GM19193 (cell line): ENCODE measurements around the gene AREL1.

Source experiments
- POLR2A ChIP-seq: IDR thresholded peaks from 4 replicates; pipeline ENCODE4 v1.6.1; 2011; ENCODE audit not compliant: insufficient read depth, insufficient read length; ENCODE audit errors: extremely low read depth

Gene AREL1

DNA sequence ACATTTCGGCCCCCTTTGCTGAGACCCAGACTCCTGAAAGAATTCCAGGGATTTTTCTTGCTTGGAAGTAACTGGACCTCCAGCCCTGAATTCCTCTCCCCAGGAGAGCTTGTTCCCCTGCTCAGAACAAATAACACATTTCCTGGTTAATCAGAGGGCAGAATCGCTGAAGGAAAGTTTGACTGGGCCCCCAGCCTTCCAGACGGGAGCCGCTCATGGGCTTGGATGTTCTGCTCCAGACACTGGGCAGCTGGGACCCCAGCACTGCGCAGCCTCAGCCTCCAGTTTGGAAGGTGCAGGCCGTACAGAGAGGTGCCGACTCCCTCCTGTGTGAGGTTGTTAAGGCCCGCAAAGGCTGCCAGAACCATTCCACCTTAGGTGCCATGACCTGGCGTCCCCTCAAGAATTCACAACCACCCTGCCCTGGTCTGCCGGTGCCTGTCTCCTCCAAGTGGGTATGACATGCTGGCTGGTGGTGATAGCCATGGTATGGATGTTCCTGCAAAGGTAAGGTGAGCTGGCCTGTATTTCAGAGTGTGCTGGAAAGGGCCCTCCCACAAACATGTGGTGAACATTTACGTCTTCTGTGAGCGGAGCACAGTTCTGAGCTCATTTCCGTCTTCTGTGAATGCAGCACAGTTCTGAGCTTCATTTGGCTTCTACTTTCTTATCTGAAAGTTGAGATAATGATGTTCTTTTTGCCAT lies 95.7 kb downstream of the AREL1 start:
- TF ChIP-seq POLR2A: no peak

DNA sequence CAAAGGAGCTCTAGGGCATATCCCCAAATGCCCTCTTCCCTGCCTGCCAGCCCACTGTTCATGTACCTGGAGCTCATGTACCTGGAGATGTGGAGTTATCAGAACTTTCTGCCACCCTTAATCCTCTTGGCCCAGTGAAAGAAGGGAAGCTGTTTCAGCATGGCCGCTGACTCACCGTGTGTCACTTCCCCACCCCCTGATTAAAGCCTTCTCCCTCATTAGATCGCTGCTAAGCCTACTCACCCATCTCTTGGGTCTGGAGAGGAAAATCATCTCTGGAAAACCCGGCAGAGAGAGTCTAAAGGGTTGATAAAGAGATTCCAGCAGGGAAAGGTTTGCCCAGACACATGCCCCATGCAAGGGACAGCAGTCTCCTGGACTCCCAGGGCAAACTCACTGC lies 96.4 kb downstream of the AREL1 start:
- TF ChIP-seq POLR2A: no peak

DNA sequence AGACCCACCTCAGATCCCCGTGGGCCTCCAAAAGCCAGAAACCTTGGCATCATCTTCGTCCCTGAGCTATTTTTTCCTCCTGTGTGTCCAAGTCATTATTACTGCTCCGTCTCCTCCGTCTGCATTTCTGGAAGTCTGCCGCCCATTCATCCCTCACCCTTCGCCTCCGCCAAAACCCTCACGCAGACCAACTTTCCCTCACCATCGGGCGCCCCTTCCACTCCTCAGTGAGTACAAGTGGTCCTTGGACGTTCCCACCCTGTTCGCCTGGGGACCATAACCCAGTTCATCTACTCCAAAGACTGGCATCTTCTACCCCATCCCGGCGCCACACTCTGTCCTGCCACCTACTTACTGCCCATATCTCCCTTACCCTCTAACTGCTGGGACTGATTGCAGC lies 97.1 kb downstream of the AREL1 start:
- TF ChIP-seq POLR2A: no peak

DNA sequence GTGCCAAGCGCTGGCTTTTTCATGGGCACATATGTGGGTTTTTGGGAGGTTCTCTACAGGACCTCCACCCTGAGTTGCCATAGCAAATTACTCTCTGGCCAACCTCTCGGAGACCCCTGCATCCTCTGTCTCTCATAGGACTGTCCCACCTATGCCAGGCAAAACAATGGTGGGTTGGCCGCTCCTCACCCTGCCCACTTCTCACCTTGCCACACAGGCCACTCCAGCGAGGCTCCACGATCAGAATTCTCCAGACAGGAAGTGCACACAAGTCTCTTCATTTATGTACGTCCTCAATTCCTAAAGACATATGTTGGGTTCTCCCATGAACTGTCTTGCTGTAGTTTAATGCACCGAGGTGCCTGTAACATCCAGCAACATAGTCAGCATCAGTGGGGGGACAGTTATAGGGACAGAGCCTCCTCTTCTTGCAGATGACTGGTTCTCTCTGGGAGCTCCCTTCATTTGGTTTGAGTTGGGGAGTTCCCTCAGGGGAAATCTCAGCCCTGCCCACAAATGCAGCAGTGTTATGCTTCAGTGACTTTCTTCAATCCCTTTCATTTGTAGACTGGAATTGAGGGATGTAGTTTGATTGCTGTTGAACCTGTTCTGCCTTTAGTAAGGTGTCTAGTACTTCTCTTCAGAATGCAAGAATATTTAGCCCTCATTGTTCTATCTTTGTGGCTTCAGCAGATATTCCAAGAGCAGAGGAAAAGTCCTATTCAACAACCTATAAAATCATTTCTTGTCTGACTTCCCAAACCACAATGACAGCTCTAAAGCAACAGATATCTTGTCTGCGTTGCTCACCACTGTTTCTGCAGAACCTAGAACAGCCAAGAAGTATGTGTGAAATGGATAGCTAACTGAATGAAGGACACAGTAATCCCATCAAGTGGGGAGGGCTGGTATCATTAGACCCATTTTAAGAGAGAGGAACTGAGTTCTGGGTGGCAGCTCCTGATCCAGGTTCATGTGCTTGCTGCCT lies 98.1 kb downstream of the AREL1 start:
- no peak for TF ChIP-seq POLR2A

DNA sequence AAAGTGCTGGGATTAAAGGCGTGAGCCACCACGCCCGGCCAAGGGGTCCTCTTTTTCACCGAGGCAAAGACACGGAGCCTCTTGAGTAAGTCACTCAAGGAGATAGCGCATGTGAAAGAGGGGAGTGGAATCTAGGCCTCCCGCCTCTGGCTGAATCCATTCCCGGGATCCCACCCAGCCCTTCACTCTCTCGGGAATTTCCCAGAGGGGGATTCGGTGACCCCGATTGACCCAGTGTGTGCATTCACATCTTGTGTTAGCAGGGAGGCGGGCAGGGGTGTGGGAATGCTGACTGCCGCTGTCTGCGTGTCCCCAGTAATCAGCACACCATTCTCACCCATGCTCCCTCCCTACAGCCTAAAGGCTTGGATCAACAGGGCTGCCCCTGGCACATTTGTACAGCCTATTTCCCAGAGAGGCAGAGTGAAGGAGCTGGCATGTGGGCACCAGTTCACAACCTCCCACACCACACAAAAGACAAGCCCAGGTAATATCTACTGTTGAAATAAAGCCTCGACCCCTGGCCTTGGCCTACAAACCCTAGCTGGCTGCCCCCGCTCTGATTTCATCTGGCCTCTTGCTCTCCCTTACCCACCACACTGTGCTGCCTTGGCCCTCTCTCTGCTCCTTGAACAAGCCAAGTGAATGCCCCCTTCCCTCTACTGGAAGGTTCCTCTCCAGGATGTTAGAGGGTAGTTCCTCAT lies 99.5 kb downstream of the AREL1 start:
- no peak for TF ChIP-seq POLR2A

DNA sequence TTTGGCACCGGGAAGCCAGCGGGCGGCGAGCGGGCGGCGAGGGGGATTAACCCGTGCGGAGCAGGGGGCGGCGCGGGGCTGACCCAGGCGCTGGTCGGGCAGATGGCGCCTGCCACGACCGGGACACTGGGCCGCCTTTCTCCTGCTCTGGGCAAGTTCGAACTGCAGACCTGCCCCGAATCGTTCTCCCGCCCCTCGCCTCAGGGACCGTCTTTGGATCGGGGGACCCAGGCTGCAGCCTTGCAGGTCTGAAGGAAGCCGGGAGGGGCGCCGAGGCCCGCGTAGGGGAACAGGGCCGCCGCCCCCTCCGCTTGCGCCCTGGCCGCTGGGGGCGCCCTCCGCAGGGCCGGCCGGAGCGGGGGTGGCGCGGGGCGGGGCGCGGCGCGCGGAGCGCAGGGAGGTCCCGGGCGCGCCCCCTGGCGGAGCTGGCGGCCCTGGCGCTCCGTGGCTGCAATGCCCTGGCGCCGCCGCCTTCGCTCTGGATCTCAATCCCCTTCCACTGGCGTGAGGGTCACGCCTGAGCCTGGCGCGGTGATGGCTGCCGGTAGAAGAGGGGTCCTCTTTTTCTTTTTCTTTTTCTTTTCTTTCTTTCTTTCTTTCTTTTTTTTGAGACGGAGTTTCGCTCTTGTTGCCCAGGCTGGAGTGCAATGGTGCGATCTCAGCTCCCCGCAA lies 100.4 kb downstream of the AREL1 start:
- TF ChIP-seq POLR2A: no peak

DNA sequence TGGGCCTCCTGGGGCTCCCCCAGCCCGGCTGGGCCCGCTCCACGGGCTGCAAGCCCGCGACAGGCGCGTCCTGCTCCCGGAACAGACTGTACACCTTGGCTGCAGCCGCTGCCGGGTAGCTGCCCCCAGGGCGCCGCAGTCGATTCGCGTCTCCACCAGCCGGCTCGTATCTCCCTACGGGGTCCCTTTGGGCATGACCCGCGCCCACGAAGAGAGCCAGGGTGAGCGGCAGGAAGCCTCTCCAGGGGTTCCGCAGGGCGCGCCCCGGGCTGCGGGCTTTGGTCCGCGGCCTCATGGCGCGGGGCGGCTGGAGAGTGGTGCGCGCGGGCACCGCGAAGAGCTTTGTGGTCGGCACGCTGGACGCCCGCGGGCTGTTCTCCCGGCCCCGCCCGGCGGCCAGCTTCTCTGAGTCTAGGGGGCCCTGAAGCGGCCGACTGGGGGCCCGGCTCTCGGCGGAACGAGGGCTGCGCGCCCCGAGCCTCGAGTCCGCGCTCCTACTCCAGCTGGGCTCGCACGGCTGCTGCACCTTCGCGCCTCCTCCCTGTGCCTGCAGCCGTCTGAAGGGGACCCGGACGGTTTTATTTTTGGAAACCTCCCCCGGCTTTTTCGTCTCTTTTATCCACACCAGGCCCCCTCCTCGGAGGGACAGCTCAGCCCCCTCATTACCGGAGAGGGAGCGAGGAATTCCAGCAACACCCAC lies 101.1 kb downstream of the AREL1 start, which contains the start of gene LTBP2:
Gene LTBP2 (minus strand): TSS at position 588 of the 700 bp plus-strand sequence. CDS start 293 bp downstream, at position 295.
- no peak for TF ChIP-seq POLR2A
